GM19438 (cell line): Measurements from ENCODE around the gene PDGFD.

Experiments
- ATAC-seq: cut with Tn5 transposase; IDR thresholded peaks from one replicate; pipeline ENCODE4 v1.9.1; 2021; ENCODE audit warnings: low read depth; ENCODE audit not compliant: unreplicated experiment

PDGFD gene

GRCh38 chr11:103862094-103862801 is 301.7 kb downstream of the PDGFD start:
- peak; percentile 69 for ATAC-seq
